Lower lobe of right lung (tissue), 1 donor: ENCODE results near the gene KLF15. TPM values are rescaled to one million over a fixed set of nuclear protein-coding genes. Genes with fewer than 3 reads are reported as not detected.

Source experiments
- total RNA-seq: library from RNA; stranded (reverse); fragmentation: NEBNext Ultra II Directional; extraction: Animal tissue kit (Norgen Biotek cat#: 25700); gene quantifications from one replicate; pipeline ENCODE4 v1.2.1, GENCODE V29; 2021
- donor health status: DM: no; HTN: yes; CAD: no; lungs with severe emphysema.

KLF15 gene
- total RNA-seq, 1 donor from 2014 or later: 40.1 TPM

Other genes with a start within 250 kb of the KLF15 start
- gene ALDH1L1, start 176.8 kb downstream of the KLF15 start, total RNA-seq: 2.8 TPM
- 21.5 TPM for gene CFAP100, start 37.5 kb upstream of the KLF15 start, total RNA-seq
- 40.4 TPM for gene ZXDC, start 118.5 kb upstream of the KLF15 start, total RNA-seq
- not detected for gene UROC1, start 160.4 kb upstream of the KLF15 start, total RNA-seq
- gene CHST13, start 166.7 kb upstream of the KLF15 start, total RNA-seq: 1.5 TPM
- not detected for gene C3orf22, start 201.5 kb upstream of the KLF15 start, total RNA-seq